Dermis blood vessel endothelial cell (primary cell): ENCODE measurements around the gene ZNF438. TPM values are rescaled to one million over a fixed set of nuclear protein-coding genes. Genes with fewer than 3 reads are reported as not detected.
A peak's percentile ranks its signal among the peaks of the same experiment; 100 is the strongest.
"Not testable (repeated sequence)": the region's sequence is repeated elsewhere in the genome, so short reads cannot be mapped to it uniquely, and the experiment has no call there.

ENCODE experiments used
- DNase-seq: peaks from one replicate; pipeline ENCODE4 v3.0.0; 2010
- total RNA-seq: library from RNA; depleted of rRNA; stranded (reverse); fragments of >200 nt; gene quantifications from 2 replicates; pipeline ENCODE4 v1.2.3, GENCODE V29; 2014

ZNF438 gene, protein sequence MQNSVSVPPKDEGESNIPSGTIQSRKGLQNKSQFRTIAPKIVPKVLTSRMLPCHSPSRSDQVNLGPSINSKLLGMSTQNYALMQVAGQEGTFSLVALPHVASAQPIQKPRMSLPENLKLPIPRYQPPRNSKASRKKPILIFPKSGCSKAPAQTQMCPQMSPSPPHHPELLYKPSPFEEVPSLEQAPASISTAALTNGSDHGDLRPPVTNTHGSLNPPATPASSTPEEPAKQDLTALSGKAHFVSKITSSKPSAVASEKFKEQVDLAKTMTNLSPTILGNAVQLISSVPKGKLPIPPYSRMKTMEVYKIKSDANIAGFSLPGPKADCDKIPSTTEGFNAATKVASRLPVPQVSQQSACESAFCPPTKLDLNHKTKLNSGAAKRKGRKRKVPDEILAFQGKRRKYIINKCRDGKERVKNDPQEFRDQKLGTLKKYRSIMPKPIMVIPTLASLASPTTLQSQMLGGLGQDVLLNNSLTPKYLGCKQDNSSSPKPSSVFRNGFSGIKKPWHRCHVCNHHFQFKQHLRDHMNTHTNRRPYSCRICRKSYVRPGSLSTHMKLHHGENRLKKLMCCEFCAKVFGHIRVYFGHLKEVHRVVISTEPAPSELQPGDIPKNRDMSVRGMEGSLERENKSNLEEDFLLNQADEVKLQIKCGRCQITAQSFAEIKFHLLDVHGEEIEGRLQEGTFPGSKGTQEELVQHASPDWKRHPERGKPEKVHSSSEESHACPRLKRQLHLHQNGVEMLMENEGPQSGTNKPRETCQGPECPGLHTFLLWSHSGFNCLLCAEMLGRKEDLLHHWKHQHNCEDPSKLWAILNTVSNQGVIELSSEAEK
- 2.6 and 3.9 TPM in 2 replicates for total RNA-seq

DNA sequence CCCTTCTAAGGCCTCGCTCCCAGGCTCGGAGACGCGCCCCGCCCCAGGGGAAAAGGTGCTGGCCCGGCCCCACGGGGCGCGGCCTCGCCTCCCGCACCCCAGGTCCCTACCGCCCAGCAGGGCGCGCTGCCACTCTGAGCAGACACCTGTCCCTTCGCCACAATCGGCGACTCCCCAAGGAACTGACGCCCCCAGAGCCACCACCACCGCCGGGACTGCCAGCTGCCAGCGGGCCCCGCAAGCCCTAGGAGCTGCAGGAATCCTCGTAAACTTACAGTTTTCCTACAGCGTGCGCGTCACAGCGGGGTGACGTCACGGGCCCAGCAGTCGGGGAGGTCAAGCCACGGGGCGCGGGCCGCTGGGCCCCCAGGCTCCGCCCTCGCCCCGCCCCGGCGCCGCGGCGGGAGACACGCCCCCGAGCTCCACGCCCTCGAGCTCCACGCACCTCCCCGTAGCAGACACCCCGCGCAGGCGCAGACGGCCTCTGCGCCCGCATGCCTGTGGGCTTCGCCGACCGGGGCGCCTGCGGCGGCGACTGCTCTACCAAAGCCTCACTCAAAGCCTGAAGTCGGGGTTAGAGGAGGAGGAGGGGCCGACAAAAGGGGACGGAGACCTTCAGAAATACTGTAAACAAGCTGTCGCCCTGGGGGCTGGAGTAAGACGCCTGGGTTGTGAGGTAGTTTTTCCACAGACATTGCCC is at the start of gene ZNF438:
Gene ZNF438, minus strand, starts transcription at position 308 of the 700 bp plus-strand sequence. CDS start 154,831 bp downstream, outside the sequence.
- DNase-seq: peak; percentile 97

DNA sequence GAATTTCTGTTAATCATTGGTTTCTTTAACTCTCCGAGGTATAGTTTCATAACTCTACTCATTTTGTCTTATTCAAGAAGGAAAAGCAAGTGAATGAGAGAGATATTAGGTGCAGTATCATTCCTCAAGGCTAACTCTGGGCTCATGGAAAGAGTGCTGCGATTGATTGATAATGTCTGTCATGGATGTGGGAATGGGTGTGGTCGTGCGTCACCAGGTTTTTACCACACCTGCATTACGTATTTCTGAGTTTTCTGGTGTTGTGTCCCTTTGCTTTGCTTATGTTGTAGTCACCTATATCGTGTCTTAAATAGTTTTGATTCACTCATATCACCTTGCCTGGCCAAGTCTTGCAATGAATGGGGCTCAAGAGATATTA is 44.9 kb upstream of the ZNF438 start:
- DNase-seq: no peak

DNA sequence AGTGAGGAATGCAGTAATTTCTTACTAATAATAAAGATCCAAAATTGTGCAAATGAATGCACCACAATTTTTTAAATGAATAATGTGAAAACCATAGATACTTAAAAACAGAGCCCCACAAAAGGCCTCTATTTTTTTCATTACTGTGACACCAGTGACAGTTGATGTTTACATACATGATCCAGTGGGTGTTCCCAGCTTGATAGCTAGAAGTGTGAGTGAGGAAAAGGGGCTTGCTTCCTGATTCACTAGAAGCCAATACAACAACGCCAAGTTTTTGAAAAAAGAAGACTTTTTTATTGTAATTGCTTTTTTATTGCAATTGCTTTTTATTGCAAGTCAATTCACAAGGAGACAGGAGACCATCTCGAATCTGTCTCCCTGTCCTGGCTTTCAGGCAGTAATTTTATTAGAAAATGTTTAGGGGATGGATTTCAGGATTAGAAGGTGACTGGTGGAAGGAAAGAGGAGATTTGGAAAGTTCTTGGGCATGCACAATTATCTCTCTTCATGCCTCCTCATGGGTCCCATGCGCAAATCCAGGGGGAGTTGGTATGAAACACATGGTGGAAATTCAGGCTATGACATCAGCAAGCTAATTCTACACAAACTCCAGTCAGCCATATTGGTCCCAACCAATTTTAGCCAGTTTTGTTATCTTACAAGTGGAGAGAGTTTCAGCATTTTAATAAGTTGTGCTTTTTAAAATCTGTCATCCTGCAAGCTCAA is 44.4 kb upstream of the ZNF438 start:
- no peak for DNase-seq

DNA sequence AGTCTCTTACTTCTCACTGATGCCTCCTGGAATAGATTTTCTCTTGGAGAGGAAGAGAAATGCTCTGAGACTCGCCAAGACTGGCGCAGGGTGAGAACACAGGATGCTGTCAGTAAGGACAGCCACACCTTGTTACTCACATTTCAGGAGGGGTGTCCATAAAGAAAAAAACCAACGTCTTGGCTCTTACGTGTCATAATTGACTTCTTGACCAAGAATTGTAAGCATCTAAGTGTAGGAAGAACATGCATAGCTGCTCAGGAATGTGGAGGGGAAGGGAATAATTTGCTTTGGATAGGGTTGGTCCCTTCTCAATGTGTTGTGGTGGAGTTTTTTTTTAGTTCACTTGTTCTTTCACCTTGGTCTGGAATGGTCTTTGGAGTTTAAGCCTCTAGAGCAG is 43.8 kb upstream of the ZNF438 start:
- peak; percentile 54 for DNase-seq

DNA sequence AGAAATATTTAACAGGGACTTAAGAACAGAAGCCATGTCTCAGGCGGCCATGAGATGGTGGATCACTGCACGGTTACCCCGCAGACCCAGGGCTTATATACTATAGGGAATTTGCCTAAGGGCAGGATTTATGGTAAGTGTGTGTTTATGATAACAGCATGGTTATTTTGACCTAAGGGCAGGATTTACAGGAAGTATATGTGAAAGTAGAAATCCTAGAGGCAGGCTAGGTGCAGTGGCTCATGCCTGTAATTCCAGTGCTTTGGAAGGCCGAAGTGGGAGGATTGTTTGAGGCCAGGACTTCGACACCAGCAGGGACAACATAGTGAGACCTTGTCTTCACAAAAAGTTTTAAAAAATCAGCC is 43.0 kb upstream of the ZNF438 start:
- no peak for DNase-seq

DNA sequence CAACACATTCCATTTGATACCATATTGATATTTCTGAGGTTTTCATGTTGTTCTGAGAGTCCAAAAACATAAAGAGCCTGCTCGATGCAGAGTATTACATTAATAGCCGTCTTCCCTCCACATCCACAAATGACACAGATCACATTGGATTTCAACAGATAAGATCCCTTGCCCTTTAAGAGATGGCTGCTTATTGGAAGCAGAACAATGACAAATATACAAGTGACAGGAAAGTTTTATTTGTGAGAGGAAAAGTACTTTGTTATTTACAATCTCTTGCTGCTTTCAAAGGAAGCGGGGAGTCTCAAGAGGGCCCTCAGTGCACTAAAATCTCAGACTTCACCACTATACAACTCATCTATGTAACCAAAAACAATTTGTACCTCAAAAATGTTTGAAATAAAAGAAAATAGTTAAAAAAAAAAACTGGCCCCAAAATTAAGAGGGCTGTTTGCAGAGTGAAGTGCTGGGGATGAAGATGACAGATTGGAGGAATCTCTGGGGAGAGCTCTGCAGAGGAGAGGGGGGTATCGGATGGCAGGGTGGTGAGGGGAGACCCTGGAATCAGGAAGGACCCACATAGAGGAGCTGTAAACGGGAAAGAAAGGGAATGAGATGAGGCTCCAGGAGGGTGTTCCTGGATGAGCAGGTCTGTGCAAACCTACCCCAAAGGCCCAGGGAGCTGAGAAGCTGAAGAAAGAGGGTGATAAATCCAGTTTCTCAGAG is 42.5 kb upstream of the ZNF438 start:
- peak; percentile 19 for DNase-seq

DNA sequence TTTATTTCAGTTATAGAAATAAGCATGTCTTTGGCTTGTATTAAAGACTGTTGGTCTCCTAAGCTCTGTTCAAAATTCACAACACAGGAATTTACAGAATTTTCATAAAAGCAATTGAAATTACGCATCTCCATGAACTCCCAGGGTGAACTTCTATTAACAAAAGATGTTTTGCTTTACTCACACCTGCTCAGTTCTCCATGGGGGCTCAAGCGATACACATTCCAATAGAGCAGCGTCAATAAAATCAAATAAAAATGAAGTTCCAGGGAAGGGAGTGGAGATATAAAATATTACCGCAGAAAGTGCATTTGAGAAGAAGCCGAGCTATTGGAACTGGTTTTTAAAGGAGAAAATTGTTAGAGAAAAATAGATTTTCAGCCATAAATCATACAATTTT is 41.5 kb upstream of the ZNF438 start:
- DNase-seq: no peak

DNA sequence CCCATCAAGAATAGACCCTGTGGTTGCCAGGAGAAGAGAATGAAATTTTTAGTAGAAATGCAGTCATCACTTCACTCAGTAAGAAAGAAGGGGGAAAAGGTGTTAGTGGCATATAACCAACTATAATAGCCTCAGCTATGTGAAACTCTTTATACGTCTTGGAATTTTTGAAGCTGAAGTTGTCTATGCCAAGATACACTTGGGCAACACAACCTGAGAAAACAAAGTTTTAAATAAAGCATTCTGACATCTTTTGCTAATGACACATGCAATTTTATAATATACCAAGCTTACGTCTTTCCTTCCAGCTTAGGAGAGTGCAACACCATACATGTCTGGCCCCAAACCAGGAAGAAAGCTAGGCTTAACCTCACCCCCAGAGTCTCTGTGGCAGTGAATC is 40.8 kb upstream of the ZNF438 start:
- DNase-seq: no peak

DNA sequence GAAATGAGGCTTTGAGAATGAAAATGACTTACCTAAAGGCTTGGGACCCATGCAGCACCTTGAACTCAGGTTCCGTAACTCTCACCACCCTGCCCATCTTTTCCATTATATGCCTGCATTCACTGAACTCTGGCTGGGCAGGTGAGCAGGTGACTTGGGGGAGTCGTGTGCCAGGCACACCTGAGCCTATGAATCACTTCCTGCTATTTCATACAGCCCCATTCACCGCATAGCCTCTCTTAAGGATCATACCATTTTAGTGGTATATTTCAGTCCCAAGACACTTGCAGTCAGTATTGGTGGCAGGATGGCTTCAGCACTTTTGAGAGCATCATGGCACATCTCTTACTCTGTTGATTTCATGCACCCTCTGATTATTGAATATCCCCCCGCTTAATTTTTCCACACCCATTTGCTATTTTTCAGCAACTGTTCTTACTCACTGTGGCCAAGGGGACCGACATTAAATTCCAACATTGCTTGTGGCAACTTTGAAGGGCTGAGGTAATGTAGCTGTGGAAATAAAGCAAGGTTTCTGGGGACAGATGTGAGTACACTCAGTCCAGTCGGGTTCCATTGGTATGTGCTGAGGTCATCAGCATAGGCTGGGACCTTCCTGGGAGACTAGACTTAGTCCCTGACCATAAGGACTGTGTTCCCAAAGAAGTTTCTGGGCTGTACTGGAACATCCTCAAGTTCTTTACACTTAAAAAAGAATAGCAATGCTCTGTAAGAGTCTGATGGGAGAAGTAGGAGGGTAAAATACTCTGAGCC is 39.8 kb upstream of the ZNF438 start:
- no peak for DNase-seq

DNA sequence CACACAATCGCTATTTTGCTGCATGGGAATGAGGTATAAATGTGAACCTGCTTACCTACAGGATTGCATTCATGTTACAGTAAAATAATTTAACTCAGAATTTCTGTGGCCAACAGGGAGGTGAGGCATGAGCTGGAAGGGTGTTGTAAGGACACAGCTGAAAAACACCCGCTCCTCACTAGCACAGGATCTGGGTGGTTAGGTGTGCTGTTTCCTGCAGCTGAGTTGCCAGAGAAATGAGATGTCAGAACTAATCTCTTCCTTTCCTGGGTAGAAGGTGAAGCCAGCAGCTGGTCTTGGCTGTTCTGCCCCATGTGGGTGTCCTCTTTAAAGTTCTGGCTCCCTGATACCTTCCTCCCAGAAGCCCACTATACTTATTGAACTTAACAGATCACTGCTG is 39.0 kb upstream of the ZNF438 start:
- DNase-seq: no peak

DNA sequence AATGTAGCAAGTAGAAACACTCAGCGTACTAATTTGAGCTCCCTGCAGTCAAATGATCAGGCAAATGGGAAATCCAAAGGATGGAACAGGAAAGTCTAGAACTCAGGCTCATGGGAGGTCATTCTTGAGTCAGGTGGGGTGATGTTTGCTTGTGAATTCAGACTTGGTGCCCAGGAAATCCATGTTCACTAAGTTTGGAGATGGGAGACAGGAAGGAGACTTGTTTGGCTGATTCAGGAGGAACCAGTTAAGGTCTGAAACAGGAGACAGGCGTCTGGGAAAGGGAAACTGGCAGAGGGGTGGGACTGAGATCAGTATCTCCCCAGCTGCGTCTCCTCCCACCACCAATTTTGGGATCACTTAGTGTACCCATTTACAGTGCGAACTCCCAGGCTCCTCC is 38.4 kb upstream of the ZNF438 start:
- no peak for DNase-seq

DNA sequence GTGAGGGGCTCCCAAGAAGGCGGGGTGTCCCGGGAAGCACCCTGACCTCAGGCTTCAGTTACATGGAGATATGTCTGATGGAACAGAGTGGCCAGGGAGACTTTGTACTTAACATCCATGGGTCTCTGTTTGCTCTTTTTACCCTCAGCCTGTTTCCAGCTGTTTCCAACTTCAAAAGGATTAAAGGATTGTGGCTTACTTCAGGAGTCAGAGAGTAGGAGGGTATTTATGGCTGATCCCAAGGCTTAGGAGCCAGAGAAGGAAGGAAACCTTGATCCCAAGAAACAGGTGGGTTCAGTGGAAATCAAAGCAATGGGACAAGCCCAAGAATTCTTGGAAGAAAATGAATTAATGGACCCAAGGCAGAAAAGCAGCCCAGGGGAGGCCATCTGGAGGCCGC is 37.7 kb upstream of the ZNF438 start:
- DNase-seq: no peak

DNA sequence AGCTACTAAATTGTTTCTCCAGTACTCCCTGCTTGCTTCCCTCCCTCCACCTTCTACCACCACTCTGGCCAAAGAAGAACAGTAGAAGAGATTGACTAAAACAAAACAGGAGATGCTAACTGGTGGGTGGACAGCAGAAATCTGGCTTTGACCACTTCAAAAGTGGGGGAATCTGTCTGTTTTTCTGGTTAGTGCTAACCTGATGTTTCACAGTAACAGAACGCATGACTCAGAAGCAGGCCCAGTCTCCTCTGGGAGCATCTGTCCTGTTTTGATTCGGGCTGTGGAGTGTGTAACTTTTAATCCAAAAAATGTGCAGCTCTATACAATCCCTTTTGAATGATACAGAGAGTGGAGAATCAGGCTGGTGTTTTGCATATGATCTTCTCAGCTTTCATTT is 32.7 kb upstream of the ZNF438 start:
- peak; percentile 29 for DNase-seq

DNA sequence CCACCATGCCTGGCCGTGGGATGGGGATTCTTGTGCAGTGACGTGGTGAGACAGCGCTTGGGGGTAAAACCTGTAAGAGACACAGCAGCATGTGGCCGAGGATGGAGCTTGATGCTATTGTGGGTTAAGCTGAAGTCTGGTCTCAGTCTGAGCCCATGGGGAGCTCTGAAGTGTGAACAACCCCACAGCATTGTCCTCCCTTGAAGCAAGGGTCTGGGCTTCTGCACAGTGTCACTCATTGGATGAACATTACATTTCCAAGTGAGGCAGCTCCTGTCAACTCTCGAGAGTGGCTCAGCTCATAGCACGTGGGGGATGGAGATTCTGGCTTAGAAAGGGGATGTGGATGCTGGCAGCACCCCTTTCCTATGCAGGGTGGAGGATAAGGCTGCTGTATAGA is 32.2 kb upstream of the ZNF438 start:
- DNase-seq: no peak

DNA sequence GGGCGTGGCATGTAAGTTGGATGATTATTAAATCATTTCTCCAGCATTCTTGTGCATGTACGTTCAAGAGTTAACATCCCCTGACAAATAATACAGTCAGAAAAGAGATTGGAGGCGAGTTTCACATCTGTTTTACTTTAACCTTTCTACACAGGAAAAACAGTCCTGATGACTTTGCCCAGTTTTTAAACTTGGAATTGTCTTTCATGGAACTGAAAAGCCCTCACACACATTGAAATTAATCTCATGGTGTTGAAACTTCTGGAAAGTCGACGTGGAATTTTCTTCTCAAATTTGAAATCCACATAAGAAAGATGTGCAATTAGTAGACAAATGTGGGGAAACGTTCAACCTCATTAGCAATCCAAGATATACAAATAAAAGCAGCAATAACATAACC is 31.2 kb upstream of the ZNF438 start:
- DNase-seq: no peak

DNA sequence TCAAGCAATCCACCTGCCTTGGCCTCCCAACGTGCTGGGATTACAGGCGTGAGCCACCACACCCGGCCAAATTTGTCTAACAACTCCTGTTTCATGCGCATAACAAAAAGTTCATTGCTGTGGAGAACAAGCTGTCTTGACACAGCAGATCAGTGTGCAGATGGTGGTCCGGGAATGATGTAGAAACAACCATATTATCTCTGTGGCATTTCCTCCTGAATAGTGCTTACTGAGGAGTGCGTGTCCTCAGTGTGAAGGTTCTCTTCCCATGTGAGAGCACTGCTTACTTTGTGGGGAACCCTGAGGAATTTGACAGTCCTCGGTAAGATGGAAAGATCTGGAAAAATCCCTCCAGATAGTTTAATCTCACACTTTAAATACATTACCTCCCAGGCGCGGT is 30.3 kb upstream of the ZNF438 start:
- DNase-seq: no peak

DNA sequence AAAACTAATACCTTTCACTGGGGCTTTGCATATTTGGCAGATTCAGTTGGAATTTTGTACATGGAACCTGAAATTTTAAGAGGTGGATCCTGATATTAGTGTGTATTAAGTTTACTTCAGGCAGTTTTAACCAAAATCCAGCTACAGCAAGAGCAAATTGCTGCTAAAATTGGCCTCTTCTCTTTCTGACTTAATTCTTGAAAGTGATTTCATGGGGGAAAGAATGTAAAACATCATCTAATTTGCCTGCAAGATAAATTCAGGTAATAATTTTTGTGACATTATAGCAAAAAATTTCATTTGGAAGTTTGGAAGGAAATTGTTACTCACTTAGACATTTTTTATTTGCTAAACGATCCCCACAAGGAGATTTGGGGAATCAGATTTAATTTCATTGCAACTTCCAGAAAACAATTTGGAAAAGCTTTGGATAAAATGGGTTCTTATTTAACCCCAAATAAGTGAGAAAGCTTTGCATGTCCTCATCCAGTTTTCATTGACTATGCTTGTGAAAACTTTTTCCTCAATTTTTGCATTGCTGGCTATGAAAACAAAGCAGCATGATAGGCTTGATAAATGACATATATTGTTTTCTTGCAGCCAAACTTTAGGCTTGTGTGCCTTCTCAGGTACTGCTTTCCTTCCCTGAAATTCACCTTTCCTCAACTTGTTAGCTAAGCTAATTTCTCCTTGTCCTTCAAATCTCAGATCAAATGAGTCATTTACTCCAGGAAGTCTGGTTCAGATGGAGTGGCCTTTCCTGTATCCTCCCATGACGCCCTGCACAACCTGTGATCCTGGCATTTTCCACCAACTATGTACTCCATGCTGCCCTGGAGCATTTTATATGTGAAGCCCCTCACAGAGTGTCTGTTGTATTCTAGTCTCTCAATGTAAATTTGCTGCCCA is 27.4 kb upstream of the ZNF438 start:
- DNase-seq: peak; percentile 82

DNA sequence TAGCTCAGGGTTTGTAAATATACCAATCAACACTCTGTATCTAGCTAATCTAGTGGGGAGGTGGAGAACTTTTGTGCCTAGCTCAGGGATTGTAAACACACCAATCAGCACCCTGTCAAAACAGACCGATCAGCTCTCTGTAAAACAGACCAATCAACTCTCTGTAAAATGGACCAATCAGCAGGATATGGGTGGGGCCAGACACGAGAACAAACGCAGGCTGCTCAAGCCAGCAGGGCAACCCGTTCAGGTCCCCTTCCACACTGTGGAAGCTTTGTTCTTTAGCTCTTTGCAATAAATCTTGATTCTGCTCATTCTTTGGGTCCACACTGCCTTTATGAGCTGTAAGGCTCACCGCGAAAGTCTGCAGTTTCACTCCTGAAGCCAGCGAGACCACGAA is 25.0 kb upstream of the ZNF438 start:
- DNase-seq: not testable (repeated sequence)

DNA sequence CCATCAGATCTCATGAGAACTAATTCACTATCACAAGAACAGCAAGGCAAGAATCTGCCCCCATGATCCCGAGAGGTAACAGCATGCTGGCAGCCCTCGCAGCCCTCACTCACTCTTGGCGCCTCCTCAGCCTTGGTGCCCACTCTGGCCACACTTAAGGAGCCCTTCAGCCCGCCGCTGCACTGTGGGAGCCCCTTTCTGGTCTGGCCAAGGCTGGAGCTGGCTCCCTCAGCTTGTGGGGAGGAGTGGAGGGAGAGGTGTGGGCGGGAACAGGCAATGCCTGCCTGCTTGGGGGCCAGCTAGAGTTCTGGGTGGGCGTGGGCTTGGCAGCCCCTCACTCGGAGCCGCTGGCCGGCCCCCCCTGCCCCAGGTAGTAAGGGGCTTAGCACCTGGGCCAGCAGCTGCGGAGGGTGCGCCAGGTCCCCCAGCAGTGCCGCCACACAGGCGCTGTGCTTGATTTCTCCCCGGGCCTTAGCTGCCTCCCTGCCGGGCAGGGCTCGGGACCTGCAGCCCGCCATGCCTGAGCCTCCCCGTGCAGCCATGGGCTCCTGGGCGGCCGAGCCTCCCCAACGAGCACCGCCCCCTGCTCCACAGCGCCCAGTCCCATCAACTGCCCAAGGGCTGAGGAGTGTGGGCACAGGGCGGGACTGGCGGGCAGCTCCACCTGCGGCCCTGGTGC is 24.0 kb upstream of the ZNF438 start:
- no peak for DNase-seq

DNA sequence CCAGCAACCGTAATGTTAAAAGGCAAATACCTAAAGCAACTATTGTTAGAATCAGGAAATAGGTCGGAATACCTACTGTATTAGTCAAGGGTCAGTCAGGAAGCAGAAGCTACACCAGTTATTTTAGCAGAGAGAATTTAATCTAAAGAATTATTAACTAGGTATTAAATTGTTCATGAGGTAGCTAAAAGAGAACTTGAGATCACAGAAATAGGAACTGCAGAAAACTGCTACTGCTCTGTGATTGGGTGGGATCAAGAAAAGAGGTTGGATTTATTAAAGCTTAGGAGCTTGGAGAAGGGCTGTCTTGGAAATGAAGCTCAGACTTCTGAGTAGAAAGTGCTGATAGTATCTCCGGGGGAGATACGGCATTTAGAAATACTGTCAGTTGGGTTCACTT is 20.0 kb upstream of the ZNF438 start:
- peak; percentile 80 for DNase-seq
